ENCODE measurements around the gene FAM98B. TPM values are rescaled to one million over a fixed set of nuclear protein-coding genes. Genes with fewer than 3 reads are reported as not detected.
A peak's percentile ranks its signal among the peaks of the same experiment; 100 is the strongest.

Gene FAM98B
- total and polyA plus RNA-seq, 4 experiments from 2014 or later: 3.3 to 26.3 (median 12.6) TPM

DNA sequence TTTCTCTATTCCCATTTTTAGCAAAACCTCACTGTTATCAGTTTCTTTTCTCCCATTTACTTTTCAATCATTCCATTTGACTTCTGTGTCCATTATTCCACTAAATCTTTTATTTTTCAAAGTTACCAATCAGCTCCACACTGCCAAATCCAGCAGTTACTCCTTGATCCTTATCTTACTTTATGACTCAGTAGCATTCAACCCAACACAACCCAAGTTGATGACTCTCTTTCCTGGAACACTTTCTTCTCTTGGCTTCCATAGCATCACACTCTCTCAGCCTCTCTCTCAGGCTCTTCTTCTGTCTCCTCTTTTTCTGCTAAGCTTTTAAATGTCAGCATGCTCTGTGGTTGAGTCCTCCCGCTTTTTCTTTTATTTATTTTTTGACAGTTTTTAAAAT lies 74.4 kb downstream of the FAM98B start:
- CTCF ChIA-PET (ENCODE audit: partially characterized antibody): interaction anchor here (0.8 to 1.7 kb wide), 3 partner anchors 35 to 171 kb away, joined by 3 to 5 read pairs (median 5); no protein-coding TSS in a partner anchor

GRCh38 chr15:38530113-38530512 lies 76.2 kb downstream of the FAM98B start:
- Histone ChIP-seq H3K36me3 (ENCODE audit: insufficient read depth, low read length) (peaks cover 47% of the 10 kb centered on the region), H3K9me3 (ENCODE audit: control insufficient read depth in 1 of 2, low read length in 2 of 2) (no peaks in the 10 kb centered on the region), H3K4me1 (ENCODE audit: insufficient read depth, low read length) (peaks cover 79% of the 10 kb centered on the region), H3K27me3 (ENCODE audit: insufficient read depth, low read length) (no peaks in the 10 kb centered on the region), H3K4me3 (ENCODE audit: low read length in 2 of 2) (no peak overlapping the region), H3K27ac (ENCODE audit: low read depth, low read length) (no peak overlapping the region)
- H3K27me3 Mint-ChIP-seq: no peaks in the 10 kb centered on the region
- H3K27ac Mint-ChIP-seq: peak overlapping the region in 6 of 7 donors; percentile 64 to 87 (median 79)
- peak in 1 of 5 donors; percentile 39 for DNase-seq
- peaks cover 65 to 99% (median 82%) of the 10 kb centered on the region in 4 donors for H3K4me1 Mint-ChIP-seq
- H3K4me3 Mint-ChIP-seq: peak overlapping the region in 2 of 8 donors; percentile 33 to 55
- POLR2A ChIA-PET (ENCODE audit: partially characterized antibody): interaction anchor here (0.8 to 1.8 kb wide), 3 partner anchors 29 to 154 kb away, joined by 3 to 7 read pairs (median 6); no protein-coding TSS in a partner anchor
- peaks cover 72 to 87% of the 10 kb centered on the region in 2 donors for H3K36me3 Mint-ChIP-seq
- no peaks in the 10 kb centered on the region for H3K9me3 Mint-ChIP-seq
- CTCF ChIA-PET (ENCODE audit: partially characterized antibody): interaction anchor here (2.2 to 6.2 kb wide), 3 partner anchors 34 to 170 kb away, joined by 8 to 51 read pairs (median 25); partner anchors contain the start of gene RASGRP1
- intact Hi-C loops (cut with micrococcal nuclease): loop anchor here (2.0 kb wide), 1 partner anchor 15 kb away; no protein-coding TSS in a partner anchor

More for the DNA sequence above, 74.4 kb downstream of the FAM98B start:
- Histone ChIP-seq H3K27me3 (ENCODE audit: insufficient read depth, low read length) (no peaks in the 10 kb centered on the region), H3K36me3 (ENCODE audit: insufficient read depth, low read length) (peaks cover 58% of the 10 kb centered on the region), H3K4me3 (ENCODE audit: low read length in 2 of 2) (no peak overlapping the region), H3K9me3 (ENCODE audit: control insufficient read depth in 1 of 2, low read length in 2 of 2) (no peaks in the 10 kb centered on the region), H3K27ac (ENCODE audit: low read depth, low read length) (no peak overlapping the region), H3K4me1 (ENCODE audit: insufficient read depth, low read length) (peaks cover 61% of the 10 kb centered on the region)
- Mint-ChIP-seq H3K27ac (peak overlapping the region; percentile 40 to 89 (median 74)), H3K9me3 (no peaks in the 10 kb centered on the region), H3K4me3 (peak overlapping the region in 2 of 8 donors; percentile 0 to 8), H3K27me3 (no peaks in the 10 kb centered on the region), H3K36me3 (peaks cover 68 to 84% of the 10 kb centered on the region in 2 donors), H3K4me1 (peaks cover 57 to 94% (median 76%) of the 10 kb centered on the region in 4 donors)
- intact Hi-C loops (cut with micrococcal nuclease): no loop called here
- DNase-seq: no peak
- POLR2A ChIA-PET (ENCODE audit: partially characterized antibody): interaction anchor here (1.1 to 2.8 kb wide), 2 partner anchors 35 to 161 kb away, joined by 3 to 8 read pairs; no protein-coding TSS in a partner anchor

DNA sequence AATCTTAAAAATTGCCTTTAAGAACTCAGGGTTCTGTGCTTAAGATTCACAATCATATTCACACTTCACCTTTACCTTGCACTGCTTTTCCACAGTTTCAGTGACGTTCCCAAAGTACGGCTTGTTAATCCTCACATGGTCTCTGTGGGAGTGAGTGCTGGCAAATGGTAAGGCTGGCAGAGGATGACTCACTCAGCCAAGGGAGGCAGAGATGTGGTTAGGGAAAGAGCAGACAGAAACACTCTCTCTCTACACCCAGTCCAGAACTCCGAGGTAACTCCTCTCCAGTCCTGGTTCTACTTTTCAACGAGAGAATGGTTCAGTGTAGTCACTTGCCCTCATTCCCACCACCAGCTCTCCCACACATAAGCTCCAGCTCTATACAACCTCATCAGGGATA lies 77.6 kb downstream of the FAM98B start:
- no peak for DNase-seq
- peak overlapping the region; percentile 2 to 90 (median 88) for H3K27ac Mint-ChIP-seq
- no peak overlapping the region for H3K4me3 ChIP-seq (ENCODE audit: low read length in 2 of 2)
- peaks cover 90% of the 10 kb centered on the region for H3K4me1 ChIP-seq (ENCODE audit: insufficient read depth, low read length)
- peak overlapping the region; percentile 5 for H3K27ac ChIP-seq (ENCODE audit: low read depth, low read length)
- no peaks in the 10 kb centered on the region for H3K9me3 ChIP-seq (ENCODE audit: control insufficient read depth in 1 of 2, low read length in 2 of 2)
- POLR2A ChIA-PET (ENCODE audit: partially characterized antibody): interaction anchor here (1.2 to 4.4 kb wide), 4 partner anchors 13 to 153 kb away, joined by 3 to 23 read pairs (median 10); partner anchors contain the start of gene RASGRP1
- H3K27me3 ChIP-seq (ENCODE audit: insufficient read depth, low read length): no peaks in the 10 kb centered on the region
- CTCF ChIA-PET (ENCODE audit: partially characterized antibody): interaction anchor here (1.3 to 6.2 kb wide), 7 partner anchors 28 to 168 kb away, joined by 3 to 59 read pairs (median 8); partner anchors contain the start of genes FAM98B and RASGRP1
- peaks cover 69 to 88% of the 10 kb centered on the region in 2 donors for H3K36me3 Mint-ChIP-seq
- intact Hi-C loops (cut with micrococcal nuclease): loop anchor here (2.0 kb wide), 1 partner anchor 13 kb away; no protein-coding TSS in a partner anchor
- H3K4me1 Mint-ChIP-seq: peaks cover 72 to 99% (median 85%) of the 10 kb centered on the region in 4 donors
- peak overlapping the region in 6 of 8 donors; percentile 34 to 80 (median 47) for H3K4me3 Mint-ChIP-seq
- no peaks in the 10 kb centered on the region for H3K27me3 Mint-ChIP-seq
- no peaks in the 10 kb centered on the region for H3K9me3 Mint-ChIP-seq
- H3K36me3 ChIP-seq (ENCODE audit: insufficient read depth, low read length): peaks cover 51% of the 10 kb centered on the region

DNA sequence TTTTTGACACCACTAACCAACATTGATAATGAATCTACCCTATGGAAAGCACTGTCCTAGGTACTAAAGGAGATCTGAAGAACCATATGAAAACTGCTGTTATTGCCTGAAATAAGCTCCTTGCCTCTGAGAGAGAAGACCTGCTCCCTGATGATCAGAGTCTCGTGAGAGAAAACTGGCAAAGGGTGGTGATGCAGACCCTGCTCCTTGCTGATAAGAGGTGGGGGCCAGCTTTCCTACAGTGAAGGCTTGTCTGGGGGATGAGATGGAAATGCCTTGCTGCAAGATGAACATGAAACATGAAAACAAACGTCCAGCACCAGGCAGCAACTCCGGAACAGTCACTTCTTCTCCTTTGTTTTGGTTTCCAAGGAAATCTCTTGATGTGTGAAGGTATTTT lies 78.8 kb downstream of the FAM98B start:
- Histone ChIP-seq H3K9me3 (ENCODE audit: control insufficient read depth in 1 of 2, low read length in 2 of 2) (no peaks in the 10 kb centered on the region), H3K36me3 (ENCODE audit: insufficient read depth, low read length) (peaks cover 47% of the 10 kb centered on the region), H3K27ac (ENCODE audit: low read depth, low read length) (peak overlapping the region; percentile 23), H3K4me3 (ENCODE audit: low read length in 2 of 2) (no peak overlapping the region), H3K4me1 (ENCODE audit: insufficient read depth, low read length) (peaks cover 93% of the 10 kb centered on the region), H3K27me3 (ENCODE audit: insufficient read depth, low read length) (no peaks in the 10 kb centered on the region)
- Mint-ChIP-seq H3K9me3 (no peaks in the 10 kb centered on the region), H3K4me1 (peaks cover 79 to 100% (median 89%) of the 10 kb centered on the region in 4 donors), H3K27ac (peak overlapping the region; percentile 64 to 91 (median 79)), H3K4me3 (peak overlapping the region in 7 of 8 donors; percentile 11 to 80 (median 53)), H3K27me3 (no peaks in the 10 kb centered on the region), H3K36me3 (peaks cover 71 to 87% of the 10 kb centered on the region in 2 donors)
- DNase-seq: no peak
- POLR2A ChIA-PET (ENCODE audit: partially characterized antibody): interaction anchor here (0.8 to 4.4 kb wide), 7 partner anchors 9 to 151 kb away, joined by 3 to 23 read pairs (median 5); partner anchors contain the start of gene RASGRP1
- CTCF ChIA-PET (ENCODE audit: partially characterized antibody): interaction anchor here (1.5 to 6.2 kb wide), 6 partner anchors 27 to 167 kb away, joined by 5 to 59 read pairs (median 21); partner anchors contain the start of gene RASGRP1
- intact Hi-C loops (cut with micrococcal nuclease): no loop called here

GRCh38 chr15:38533416-38533915 lies 79.5 kb downstream of the FAM98B start:
- no peaks in the 10 kb centered on the region for H3K9me3 ChIP-seq (ENCODE audit: control insufficient read depth in 1 of 2, low read length in 2 of 2)
- Mint-ChIP-seq H3K27ac (peak overlapping the region; percentile 44 to 91 (median 65)), H3K27me3 (no peaks in the 10 kb centered on the region), H3K4me1 (peaks cover 80 to 100% (median 90%) of the 10 kb centered on the region in 4 donors), H3K9me3 (no peaks in the 10 kb centered on the region), H3K4me3 (peak overlapping the region; percentile 3 to 80 (median 52)), H3K36me3 (peaks cover 66 to 88% of the 10 kb centered on the region in 2 donors)
- intact Hi-C loops (cut with micrococcal nuclease): no loop called here
- CTCF ChIA-PET (ENCODE audit: partially characterized antibody): interaction anchor here (1.2 to 6.2 kb wide), 9 partner anchors 8 to 166 kb away, joined by 4 to 59 read pairs (median 5); partner anchors contain the start of gene RASGRP1
- no peak for DNase-seq
- H3K36me3 ChIP-seq (ENCODE audit: insufficient read depth, low read length): peaks cover 47% of the 10 kb centered on the region
- POLR2A ChIA-PET (ENCODE audit: partially characterized antibody): interaction anchor here (0.8 to 4.4 kb wide), 13 partner anchors 8 to 157 kb away, joined by 3 to 23 read pairs (median 4); partner anchors contain the start of gene RASGRP1
- H3K27ac ChIP-seq (ENCODE audit: low read depth, low read length): peak overlapping the region; percentile 23
- H3K27me3 ChIP-seq (ENCODE audit: insufficient read depth, low read length): no peaks in the 10 kb centered on the region
- peaks cover 95% of the 10 kb centered on the region for H3K4me1 ChIP-seq (ENCODE audit: insufficient read depth, low read length)
- no peak overlapping the region for H3K4me3 ChIP-seq (ENCODE audit: low read length in 2 of 2)

DNA sequence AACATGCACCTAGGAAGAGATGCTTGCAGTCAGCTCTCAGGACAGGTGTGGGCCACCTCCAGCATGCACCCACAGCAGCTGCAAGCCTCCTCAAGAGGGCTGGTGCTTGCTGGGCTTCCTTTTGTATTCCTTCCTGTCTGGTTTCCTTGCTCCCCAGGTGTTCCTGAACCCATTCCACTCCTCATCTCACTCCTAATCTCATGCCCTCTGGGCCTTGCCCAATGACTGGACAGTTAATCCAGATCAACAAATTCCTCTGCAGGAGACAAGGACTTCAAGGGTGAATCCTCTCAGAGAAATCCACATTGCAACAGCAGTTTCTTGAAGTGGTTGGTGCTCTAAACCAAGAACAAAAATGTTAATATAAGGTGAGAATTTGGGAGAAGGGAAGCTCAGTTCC lies 80.0 kb downstream of the FAM98B start:
- peak overlapping the region; percentile 23 for H3K27ac ChIP-seq (ENCODE audit: low read depth, low read length)
- Mint-ChIP-seq H3K9me3 (no peaks in the 10 kb centered on the region), H3K36me3 (peaks cover 62 to 86% of the 10 kb centered on the region in 2 donors), H3K27ac (peak overlapping the region in 6 of 7 donors; percentile 61 to 91 (median 79)), H3K4me1 (peaks cover 81 to 100% (median 91%) of the 10 kb centered on the region in 4 donors), H3K27me3 (no peaks in the 10 kb centered on the region), H3K4me3 (peak overlapping the region in 7 of 8 donors; percentile 6 to 80 (median 61))
- H3K4me1 ChIP-seq (ENCODE audit: insufficient read depth, low read length): peaks cover 96% of the 10 kb centered on the region
- no peak for DNase-seq
- H3K27me3 ChIP-seq (ENCODE audit: insufficient read depth, low read length): no peaks in the 10 kb centered on the region
- no peak overlapping the region for H3K4me3 ChIP-seq (ENCODE audit: low read length in 2 of 2)
- POLR2A ChIA-PET (ENCODE audit: partially characterized antibody): interaction anchor here (0.8 to 4.4 kb wide), 12 partner anchors 8 to 156 kb away, joined by 3 to 23 read pairs (median 4); partner anchors contain the start of gene RASGRP1
- peaks cover 44% of the 10 kb centered on the region for H3K36me3 ChIP-seq (ENCODE audit: insufficient read depth, low read length)
- intact Hi-C loops (cut with micrococcal nuclease): no loop called here
- no peaks in the 10 kb centered on the region for H3K9me3 ChIP-seq (ENCODE audit: control insufficient read depth in 1 of 2, low read length in 2 of 2)
- CTCF ChIA-PET (ENCODE audit: partially characterized antibody): interaction anchor here (0.9 to 6.2 kb wide), 10 partner anchors 8 to 165 kb away, joined by 3 to 59 read pairs (median 5); partner anchors contain the start of gene RASGRP1
